Measurements from ENCODE around the gene DUS4L. TPM values are rescaled to one million over a fixed set of nuclear protein-coding genes. Genes with fewer than 3 reads are reported as not detected.

Gene DUS4L
- polyA plus RNA-seq, 4 donors = 3.5 to 13.8 (median 4.2) TPM

DNA sequence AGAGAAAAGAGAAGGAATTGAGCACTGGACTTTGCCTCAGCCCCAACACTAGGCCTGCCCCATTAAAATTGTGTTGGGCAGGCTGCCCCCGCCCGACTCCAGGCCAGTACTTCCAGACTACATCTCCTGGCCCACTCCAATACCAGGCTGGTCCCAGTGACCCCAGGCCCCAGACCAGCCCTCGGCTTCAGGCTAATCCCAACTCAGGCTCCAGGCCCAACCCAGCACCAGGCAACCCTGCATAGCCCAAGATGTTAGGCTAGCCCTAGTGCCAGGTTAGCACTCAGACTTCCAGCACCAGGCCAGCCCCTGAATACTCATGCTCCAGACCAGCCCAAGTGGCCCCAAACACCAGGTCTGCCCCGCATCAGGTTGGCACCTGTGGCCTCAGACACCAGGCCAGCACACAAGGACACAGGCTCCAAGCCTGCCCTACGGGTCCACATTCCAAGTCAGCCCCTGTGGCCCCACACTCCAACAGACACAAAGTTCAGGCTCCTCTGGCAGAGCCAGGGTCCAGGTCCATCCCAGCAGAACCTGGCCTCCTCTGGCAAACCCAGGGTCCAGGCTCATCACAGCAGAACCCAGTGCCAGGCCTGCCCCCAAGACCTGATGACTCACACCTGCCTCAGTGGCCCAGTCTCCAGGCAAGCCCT lies 20.3 kb upstream of the DUS4L start:
- H3K4me3 ChIP-seq (ENCODE audit: low read depth in 1 of 3, low read length in 3 of 3) = no peak overlapping the region
- H3K4me1 ChIP-seq (ENCODE audit: control insufficient read depth in 3 of 3, insufficient read depth in 2 of 3, low read depth in 1 of 3, low read length in 2 of 3) = no peaks in the 10 kb centered on the region
- no peak for FAIRE-seq
- DNase-seq = no peak
- no peak overlapping the region for H3K27ac ChIP-seq (ENCODE audit: low read depth in 1 of 3, low read length in 2 of 3)
- WGBS, 3 donors = 86 to 100% (median 97%) methylated on average over 5 of the region's 5 CpGs
- no peaks in the 10 kb centered on the region for H3K27me3 ChIP-seq (ENCODE audit: control insufficient read depth in 3 of 3, insufficient read depth in 3 of 3, low read length in 3 of 3)
- H3K9me3 ChIP-seq (ENCODE audit: control insufficient read depth in 2 of 2, insufficient read depth in 1 of 2, low read depth in 1 of 2, low read length in 1 of 2) = peaks cover 0 to 17% of the 10 kb centered on the region in 2 donors
- peaks cover 0 to 34% (median 8%) of the 10 kb centered on the region in 3 donors for H3K36me3 ChIP-seq (ENCODE audit: control insufficient read depth in 3 of 3, insufficient read depth in 2 of 3, low read depth in 1 of 3, low read length in 3 of 3)

DNA sequence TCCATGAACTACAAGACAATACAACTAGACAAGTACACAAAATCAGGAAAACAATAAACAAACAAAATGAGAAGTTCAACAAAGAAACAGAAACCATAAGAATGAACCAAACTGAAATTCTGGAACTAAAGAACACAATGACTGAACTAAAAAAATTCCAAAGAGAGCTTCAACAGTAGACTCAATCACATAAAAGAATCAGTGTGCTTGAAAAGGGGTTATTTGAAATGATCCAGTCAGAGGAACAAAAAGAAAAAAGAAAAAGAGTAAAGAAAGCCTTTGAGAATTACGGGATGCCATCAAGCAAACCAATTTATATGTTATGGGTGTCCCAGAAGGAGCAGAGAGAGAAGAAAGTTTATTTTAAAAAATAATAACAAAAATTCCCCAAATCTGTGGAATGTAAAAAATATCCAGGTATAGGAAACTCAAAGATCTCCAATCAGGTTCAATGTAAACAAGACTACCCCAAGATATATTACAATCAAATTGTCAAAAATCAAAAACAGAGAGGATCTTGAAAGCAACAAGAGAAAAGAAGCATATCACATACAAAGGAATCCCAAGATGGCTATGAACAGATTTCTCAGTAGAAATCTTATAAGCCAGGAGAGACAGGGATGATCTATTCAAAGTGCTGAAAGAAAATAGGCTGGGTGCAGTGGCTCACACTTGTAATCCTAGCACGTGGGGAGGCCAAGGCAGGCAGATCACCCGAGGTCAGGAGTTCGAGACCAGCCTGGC lies 18.8 kb upstream of the DUS4L start:
- 95 to 100% (median 98%) methylated on average over 4 of the region's 4 CpGs for WGBS, 3 donors
- no peak overlapping the region for H3K4me3 ChIP-seq (ENCODE audit: low read depth in 1 of 3, low read length in 3 of 3)
- no peak overlapping the region for H3K27ac ChIP-seq (ENCODE audit: low read depth in 1 of 3, low read length in 2 of 3)
- peaks cover 0 to 31% (median 8%) of the 10 kb centered on the region in 3 donors for H3K36me3 ChIP-seq (ENCODE audit: control insufficient read depth in 3 of 3, insufficient read depth in 2 of 3, low read depth in 1 of 3, low read length in 3 of 3)
- H3K9me3 ChIP-seq (ENCODE audit: control insufficient read depth in 2 of 2, insufficient read depth in 1 of 2, low read depth in 1 of 2, low read length in 1 of 2) = peaks cover 0 to 17% of the 10 kb centered on the region in 2 donors
- DNase-seq (no peak), FAIRE-seq (no peak)
- H3K27me3 ChIP-seq (ENCODE audit: control insufficient read depth in 3 of 3, insufficient read depth in 3 of 3, low read length in 3 of 3) = no peaks in the 10 kb centered on the region
- no peaks in the 10 kb centered on the region for H3K4me1 ChIP-seq (ENCODE audit: control insufficient read depth in 3 of 3, insufficient read depth in 2 of 3, low read depth in 1 of 3, low read length in 2 of 3)

DNA sequence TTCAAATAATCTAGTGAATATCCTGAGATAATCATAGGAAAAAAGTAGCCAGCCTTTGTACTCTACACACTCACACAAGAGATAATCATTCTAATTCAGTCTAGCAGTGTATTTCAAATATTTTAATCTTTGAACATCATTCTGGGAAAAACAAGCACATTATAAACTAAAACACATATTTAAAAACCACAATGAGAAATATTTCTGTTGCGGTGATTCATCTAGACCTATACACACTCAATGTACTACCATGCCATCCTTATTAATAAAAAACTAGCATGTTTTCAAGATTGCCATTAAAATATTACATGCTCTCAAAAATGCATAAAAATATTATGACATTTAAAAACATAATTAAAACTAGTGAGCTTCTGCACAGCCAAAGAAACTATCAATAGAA lies 11.8 kb upstream of the DUS4L start:
- no peak overlapping the region for H3K27ac ChIP-seq (ENCODE audit: low read depth in 1 of 3, low read length in 2 of 3)
- DNase-seq (no peak), FAIRE-seq (no peak)
- H3K9me3 ChIP-seq (ENCODE audit: control insufficient read depth in 2 of 2, insufficient read depth in 1 of 2, low read depth in 1 of 2, low read length in 1 of 2) = no peaks in the 10 kb centered on the region
- H3K36me3 ChIP-seq (ENCODE audit: control insufficient read depth in 3 of 3, insufficient read depth in 2 of 3, low read depth in 1 of 3, low read length in 3 of 3) = peaks cover 3 to 13% (median 11%) of the 10 kb centered on the region in 3 donors
- H3K4me3 ChIP-seq (ENCODE audit: low read depth in 1 of 3, low read length in 3 of 3) = no peak overlapping the region
- WGBS, 3 donors = 99 to 100% (median 100%) methylated on average over 1 of the region's 1 CpG
- H3K4me1 ChIP-seq (ENCODE audit: control insufficient read depth in 3 of 3, insufficient read depth in 2 of 3, low read depth in 1 of 3, low read length in 2 of 3) = no peaks in the 10 kb centered on the region
- H3K27me3 ChIP-seq (ENCODE audit: control insufficient read depth in 3 of 3, insufficient read depth in 3 of 3, low read length in 3 of 3) = no peaks in the 10 kb centered on the region

DNA sequence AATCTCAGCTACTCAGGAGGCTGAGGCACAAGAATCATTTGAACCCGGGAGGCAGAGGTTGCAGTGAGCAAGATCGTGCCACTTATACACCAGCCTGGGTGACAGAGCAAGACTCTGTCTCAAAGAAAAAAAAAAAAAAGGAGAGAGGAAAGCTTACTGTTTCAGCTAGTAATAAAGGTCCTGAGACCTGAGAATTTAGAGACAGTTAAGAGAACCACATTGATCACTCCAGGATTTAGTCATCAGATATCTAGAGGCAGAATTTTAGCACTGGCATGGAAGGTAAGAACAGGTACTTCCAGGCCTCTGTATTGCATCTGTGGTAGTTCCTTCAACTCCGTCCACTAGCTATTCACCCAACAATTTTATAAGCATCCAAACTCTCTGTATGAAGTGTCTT lies 7.9 kb upstream of the DUS4L start:
- no peak for DNase-seq
- 90 to 96% (median 93%) methylated on average over 3 of the region's 3 CpGs for WGBS, 3 donors

DNA sequence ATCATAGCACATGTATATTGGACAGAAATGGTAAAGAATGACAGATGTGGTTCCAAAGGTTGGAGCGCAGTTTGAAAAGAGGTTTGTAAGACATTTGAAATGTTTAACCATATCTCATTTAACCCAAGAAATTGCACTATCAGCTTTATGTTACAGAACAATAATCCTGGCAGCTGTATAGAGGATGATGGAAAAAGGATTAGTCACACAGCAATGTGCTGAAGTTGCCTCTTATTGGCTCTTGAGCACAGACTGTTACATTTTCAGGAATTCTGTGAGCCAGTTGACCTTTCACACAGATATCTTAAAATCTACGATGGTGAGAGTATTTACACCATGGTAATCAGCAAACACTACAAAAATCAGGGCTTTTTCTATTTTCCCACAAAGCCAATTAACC lies 3.9 kb upstream of the DUS4L start:
- DNase-seq = no peak
- H3K9me3 ChIP-seq (ENCODE audit: control insufficient read depth in 2 of 2, insufficient read depth in 1 of 2, low read depth in 1 of 2, low read length in 1 of 2) = no peaks in the 10 kb centered on the region
- H3K36me3 ChIP-seq (ENCODE audit: control insufficient read depth in 3 of 3, insufficient read depth in 2 of 3, low read depth in 1 of 3, low read length in 3 of 3) = peaks cover 3 to 12% (median 5%) of the 10 kb centered on the region in 3 donors
- H3K4me1 ChIP-seq (ENCODE audit: control insufficient read depth in 3 of 3, insufficient read depth in 2 of 3, low read depth in 1 of 3, low read length in 2 of 3) = peaks cover 0 to 13% (median 10%) of the 10 kb centered on the region in 3 donors
- 56 to 64% (median 57%) methylated on average over 2 of the region's 2 CpGs for WGBS, 3 donors
- H3K27ac ChIP-seq (ENCODE audit: low read depth in 1 of 3, low read length in 2 of 3) = no peak overlapping the region
- FAIRE-seq = no peak
- H3K4me3 ChIP-seq (ENCODE audit: low read depth in 1 of 3, low read length in 3 of 3) = peak overlapping the region in 1 of 3 donors; percentile 14
- no peaks in the 10 kb centered on the region for H3K27me3 ChIP-seq (ENCODE audit: control insufficient read depth in 3 of 3, insufficient read depth in 3 of 3, low read length in 3 of 3)

More for the DNA sequence above, 7.9 kb upstream of the DUS4L start:
- no peaks in the 10 kb centered on the region for H3K27me3 ChIP-seq (ENCODE audit: control insufficient read depth in 3 of 3, insufficient read depth in 3 of 3, low read length in 3 of 3)
- H3K36me3 ChIP-seq (ENCODE audit: control insufficient read depth in 3 of 3, insufficient read depth in 2 of 3, low read depth in 1 of 3, low read length in 3 of 3) = peaks cover 3 to 15% (median 8%) of the 10 kb centered on the region in 3 donors
- H3K27ac ChIP-seq (ENCODE audit: low read depth in 1 of 3, low read length in 2 of 3) = no peak overlapping the region
- no peaks in the 10 kb centered on the region for H3K9me3 ChIP-seq (ENCODE audit: control insufficient read depth in 2 of 2, insufficient read depth in 1 of 2, low read depth in 1 of 2, low read length in 1 of 2)
- peaks cover 0 to 4% (median 0%) of the 10 kb centered on the region in 3 donors for H3K4me1 ChIP-seq (ENCODE audit: control insufficient read depth in 3 of 3, insufficient read depth in 2 of 3, low read depth in 1 of 3, low read length in 2 of 3)
- FAIRE-seq = no peak
- no peak overlapping the region for H3K4me3 ChIP-seq (ENCODE audit: low read depth in 1 of 3, low read length in 3 of 3)

DNA sequence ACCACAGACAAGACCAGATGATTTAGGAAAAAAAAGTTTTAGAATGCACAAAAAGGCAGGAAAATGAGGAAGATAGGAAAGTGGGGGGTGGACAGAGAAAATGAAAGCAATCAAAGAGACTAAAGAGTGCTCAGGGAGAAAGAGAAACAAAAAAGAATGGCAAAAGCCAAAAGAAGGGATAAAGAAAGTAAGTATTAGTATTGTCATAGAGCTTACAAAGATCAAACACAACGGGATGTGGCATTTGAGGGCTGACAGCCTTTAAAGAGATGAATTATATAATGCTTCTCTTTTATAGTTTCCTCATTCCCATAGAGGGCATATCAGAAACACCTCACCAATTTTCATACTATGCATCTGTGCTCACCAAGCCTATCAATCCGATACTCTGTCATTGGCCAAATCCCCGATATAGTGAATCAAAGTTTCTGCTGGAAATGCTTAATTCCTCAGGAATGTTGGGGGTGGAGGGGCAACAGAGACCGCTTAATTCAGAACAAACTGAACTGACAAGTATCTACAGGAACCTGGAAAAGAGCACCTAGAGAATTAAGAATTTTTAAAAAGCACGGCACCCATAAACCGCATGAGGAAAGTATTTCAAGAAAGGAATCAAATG lies 2.8 kb upstream of the DUS4L start:
- no peak overlapping the region for H3K27ac ChIP-seq (ENCODE audit: low read depth in 1 of 3, low read length in 2 of 3)
- FAIRE-seq = no peak
- peaks cover 0 to 13% (median 10%) of the 10 kb centered on the region in 3 donors for H3K4me1 ChIP-seq (ENCODE audit: control insufficient read depth in 3 of 3, insufficient read depth in 2 of 3, low read depth in 1 of 3, low read length in 2 of 3)

DNA sequence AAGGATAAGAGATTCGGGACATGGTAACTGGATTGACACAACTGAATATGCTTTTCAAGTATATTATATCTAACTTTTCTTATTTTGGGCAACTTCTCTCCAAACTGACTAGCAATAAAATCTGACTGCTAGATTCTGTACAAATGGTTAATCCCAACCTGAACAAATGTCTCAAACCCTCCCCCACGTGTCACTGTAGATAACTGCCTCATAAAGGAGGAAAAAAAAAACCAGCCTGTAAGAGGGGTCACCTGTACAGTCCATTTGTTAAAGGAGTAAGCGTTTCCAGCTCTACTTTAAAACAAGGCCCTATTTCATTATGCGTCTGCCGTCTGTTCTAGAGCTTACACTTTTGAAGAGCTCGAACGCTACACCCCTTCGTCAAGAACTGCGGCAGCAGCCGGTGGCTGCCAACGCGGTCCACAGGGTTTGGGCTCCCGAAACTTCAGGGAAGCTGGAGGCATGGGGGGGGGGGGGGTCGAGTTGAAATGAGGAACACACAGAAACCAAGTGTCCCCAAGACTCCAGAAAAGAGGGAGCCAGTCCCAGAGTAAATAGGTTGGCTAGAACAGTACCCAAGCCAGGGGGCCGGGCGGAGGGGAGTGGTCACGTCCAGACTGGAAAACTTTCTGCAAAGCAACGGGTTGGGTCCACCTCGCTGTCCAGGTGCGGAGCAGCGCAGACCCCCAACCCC lies 543 bp upstream of the DUS4L start:
- FAIRE-seq (no peak), DNase-seq (peak; percentile 60 to 71)
- Histone ChIP-seq H3K27me3 (ENCODE audit: control insufficient read depth in 3 of 3, insufficient read depth in 3 of 3, low read length in 3 of 3) (no peaks in the 10 kb centered on the region), H3K36me3 (ENCODE audit: control insufficient read depth in 3 of 3, insufficient read depth in 2 of 3, low read depth in 1 of 3, low read length in 3 of 3) (peaks cover 0 to 1% (median 0%) of the 10 kb centered on the region in 3 donors), H3K4me3 (ENCODE audit: low read depth in 1 of 3, low read length in 3 of 3) (peak overlapping the region; percentile 81 to 88 (median 87)), H3K9me3 (ENCODE audit: control insufficient read depth in 2 of 2, insufficient read depth in 1 of 2, low read depth in 1 of 2, low read length in 1 of 2) (no peaks in the 10 kb centered on the region), H3K27ac (ENCODE audit: low read depth in 1 of 3, low read length in 2 of 3) (peak overlapping the region; percentile 97 to 100 (median 99)), H3K4me1 (ENCODE audit: control insufficient read depth in 3 of 3, insufficient read depth in 2 of 3, low read depth in 1 of 3, low read length in 2 of 3) (peaks cover 0 to 13% (median 10%) of the 10 kb centered on the region in 3 donors)
- WGBS, 3 donors = 1 to 2% (median 2%) methylated on average over 20 to 21 of the region's 21 CpGs

More for the DNA sequence above, 2.8 kb upstream of the DUS4L start:
- Histone ChIP-seq H3K4me3 (ENCODE audit: low read depth in 1 of 3, low read length in 3 of 3) (no peak overlapping the region), H3K27me3 (ENCODE audit: control insufficient read depth in 3 of 3, insufficient read depth in 3 of 3, low read length in 3 of 3) (no peaks in the 10 kb centered on the region), H3K9me3 (ENCODE audit: control insufficient read depth in 2 of 2, insufficient read depth in 1 of 2, low read depth in 1 of 2, low read length in 1 of 2) (no peaks in the 10 kb centered on the region), H3K36me3 (ENCODE audit: control insufficient read depth in 3 of 3, insufficient read depth in 2 of 3, low read depth in 1 of 3, low read length in 3 of 3) (peaks cover 0 to 9% (median 4%) of the 10 kb centered on the region in 3 donors)
- peak in 1 of 2 donors; percentile 29 for DNase-seq
- WGBS, 3 donors = 83 to 87% (median 86%) methylated on average over 6 of the region's 6 CpGs

Data from small intestine (tissue), 7 donors.